Mesothelial cell of epicardium (in vitro differentiated cells): ENCODE measurements around the gene ITGA6. TPM values are rescaled to one million over a fixed set of nuclear protein-coding genes. Genes with fewer than 3 reads are reported as not detected.

Experiments used
- DNase-seq, 2 experiments: peaks; one replicate each; pipeline ENCODE4 v3.0.0; 2021; ENCODE audit warnings: low spot score in 2 of 2; ENCODE audit not compliant: unreplicated experiment in 2 of 2
- H3K27ac Mint-ChIP-seq: 2 replicates; pipeline ENCODE4 v1.8.0; 2021; ENCODE audit warnings: mixed read lengths
- H3K27me3 Mint-ChIP-seq: 2 replicates; pipeline ENCODE4 v1.8.0; 2021; ENCODE audit warnings: low read depth, mixed read lengths
- H3K36me3 Mint-ChIP-seq: 2 replicates; pipeline ENCODE4 v1.8.0; 2021; ENCODE audit warnings: mixed read lengths
- H3K4me1 Mint-ChIP-seq: 2 replicates; pipeline ENCODE4 v1.8.0; 2021; ENCODE audit warnings: mixed read lengths
- H3K4me3 Mint-ChIP-seq: 2 replicates; pipeline ENCODE4 v1.8.0; 2021; ENCODE audit warnings: mild to moderate bottlenecking, moderate library complexity, mixed read lengths
- H3K9me3 Mint-ChIP-seq: 2 replicates; pipeline ENCODE4 v1.8.0; 2021; ENCODE audit warnings: mixed read lengths
- CTCF ChIP-seq: fragments of 200-600 bp; sonication (generic); IDR thresholded peaks from one replicate; pipeline ENCODE4 v1.5.0; 2021; ENCODE audit warnings: antibody characterized with exemption; ENCODE audit not compliant: unreplicated experiment
- total RNA-seq: library from RNA; stranded (reverse); gene quantifications from 3 replicates; pipeline ENCODE4 v1.2.1, GENCODE V29; 2021

Gene ITGA6
- total RNA-seq, 1 donor from 2014 or later, result 40.5 TPM

- Mint-ChIP-seq H3K9me3 (no peaks in the 10 kb centered on the region), H3K4me1 (peaks cover 17% of the 10 kb centered on the region), H3K27ac (no peak overlapping the region), H3K4me3 (no peak overlapping the region), H3K36me3 (peaks cover 1% of the 10 kb centered on the region), H3K27me3 (no peaks in the 10 kb centered on the region)
- no peak for DNase-seq
- TF ChIP-seq CTCF, result no peak
Measured at GRCh38 chr2:172449911-172450550, 22.6 kb downstream of the ITGA6 start.

GRCh38 chr2:172451923-172452322 lies 24.5 kb downstream of the ITGA6 start:
- Mint-ChIP-seq H3K4me3 (no peak overlapping the region), H3K36me3 (no peaks in the 10 kb centered on the region), H3K9me3 (no peaks in the 10 kb centered on the region), H3K27ac (no peak overlapping the region), H3K27me3 (peaks cover 2% of the 10 kb centered on the region), H3K4me1 (peaks cover 17% of the 10 kb centered on the region)
- TF ChIP-seq CTCF, result no peak
- DNase-seq, result no peak

- no peak for DNase-seq
- H3K4me3 Mint-ChIP-seq, result no peak overlapping the region
- peaks cover 17% of the 10 kb centered on the region for H3K4me1 Mint-ChIP-seq
- peaks cover 2% of the 10 kb centered on the region for H3K27me3 Mint-ChIP-seq
- H3K27ac Mint-ChIP-seq, result no peak overlapping the region
- H3K9me3 Mint-ChIP-seq, result no peaks in the 10 kb centered on the region
- no peak for TF ChIP-seq CTCF
- H3K36me3 Mint-ChIP-seq, result no peaks in the 10 kb centered on the region
Measured at GRCh38 chr2:172452845-172453244, 25.5 kb downstream of the ITGA6 start.

- Mint-ChIP-seq H3K9me3 (no peaks in the 10 kb centered on the region), H3K27ac (no peak overlapping the region)
- TF ChIP-seq CTCF, result no peak
Measured at GRCh38 chr2:172454404-172455120, 27.2 kb downstream of the ITGA6 start.

GRCh38 chr2:172455121-172455515 lies 27.7 kb downstream of the ITGA6 start:
- H3K27ac Mint-ChIP-seq, result no peak overlapping the region
- no peaks in the 10 kb centered on the region for H3K36me3 Mint-ChIP-seq
- no peaks in the 10 kb centered on the region for H3K9me3 Mint-ChIP-seq
- no peak for TF ChIP-seq CTCF
- H3K27me3 Mint-ChIP-seq, result peaks cover 9% of the 10 kb centered on the region
- H3K4me3 Mint-ChIP-seq, result no peak overlapping the region
- H3K4me1 Mint-ChIP-seq, result peaks cover 19% of the 10 kb centered on the region
- no peak for DNase-seq

More at GRCh38 chr2:172454404-172455120, 27.2 kb downstream of the ITGA6 start:
- no peak for DNase-seq
- Mint-ChIP-seq H3K4me1 (peaks cover 17% of the 10 kb centered on the region), H3K27me3 (peaks cover 5% of the 10 kb centered on the region), H3K4me3 (no peak overlapping the region), H3K36me3 (no peaks in the 10 kb centered on the region)
